SU-DHL-6 (cell line): ENCODE data around the gene THSD4.

ENCODE experiments used
- EZH2phosphoT487 ChIP-seq: fragments of 200-600 bp; sonication (generic), shearing (Covaris generic); conservative IDR thresholded peaks from 2 replicates; pipeline ENCODE4 v1.6.1; 2018; ENCODE audit warnings: mild to moderate bottlenecking, antibody characterized with exemption, low read length, moderate library complexity, mixed read lengths
- TF ChIP-seq, protein P1 (sequence below): fragments of 200-600 bp; sonication (generic); IDR thresholded peaks from one replicate; pipeline ENCODE4 v1.5.1; 2017; ENCODE audit warnings: antibody characterized with exemption, mild to moderate bottlenecking, low read length, moderate library complexity; ENCODE audit not compliant: insufficient read depth, poor library complexity, severe bottlenecking

DNA sequence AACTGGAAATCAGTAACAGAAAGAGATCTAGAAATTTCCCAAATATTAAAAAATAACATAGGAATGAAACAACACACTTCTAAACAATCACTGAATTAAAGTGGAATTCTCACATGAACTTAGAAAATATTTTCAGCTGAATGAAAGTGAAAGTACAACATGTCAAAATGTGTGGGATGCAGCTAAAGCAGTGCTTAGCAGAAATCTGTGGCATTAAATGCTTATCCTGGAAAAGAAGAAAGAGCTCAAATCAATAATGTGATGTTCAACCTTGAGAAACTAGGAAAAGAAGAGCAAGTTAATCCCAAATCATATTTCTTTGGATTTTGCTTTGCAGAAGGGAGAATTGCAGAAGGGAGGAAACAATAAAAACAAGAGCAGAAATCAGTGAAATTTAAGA, 596.9 kb downstream of the THSD4 start:
- TF ChIP-seq, protein P1, sequence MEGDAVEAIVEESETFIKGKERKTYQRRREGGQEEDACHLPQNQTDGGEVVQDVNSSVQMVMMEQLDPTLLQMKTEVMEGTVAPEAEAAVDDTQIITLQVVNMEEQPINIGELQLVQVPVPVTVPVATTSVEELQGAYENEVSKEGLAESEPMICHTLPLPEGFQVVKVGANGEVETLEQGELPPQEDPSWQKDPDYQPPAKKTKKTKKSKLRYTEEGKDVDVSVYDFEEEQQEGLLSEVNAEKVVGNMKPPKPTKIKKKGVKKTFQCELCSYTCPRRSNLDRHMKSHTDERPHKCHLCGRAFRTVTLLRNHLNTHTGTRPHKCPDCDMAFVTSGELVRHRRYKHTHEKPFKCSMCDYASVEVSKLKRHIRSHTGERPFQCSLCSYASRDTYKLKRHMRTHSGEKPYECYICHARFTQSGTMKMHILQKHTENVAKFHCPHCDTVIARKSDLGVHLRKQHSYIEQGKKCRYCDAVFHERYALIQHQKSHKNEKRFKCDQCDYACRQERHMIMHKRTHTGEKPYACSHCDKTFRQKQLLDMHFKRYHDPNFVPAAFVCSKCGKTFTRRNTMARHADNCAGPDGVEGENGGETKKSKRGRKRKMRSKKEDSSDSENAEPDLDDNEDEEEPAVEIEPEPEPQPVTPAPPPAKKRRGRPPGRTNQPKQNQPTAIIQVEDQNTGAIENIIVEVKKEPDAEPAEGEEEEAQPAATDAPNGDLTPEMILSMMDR: no peak
- TF ChIP-seq EZH2phosphoT487: no peak
